GM21528 (cell line): Measurements from ENCODE around the gene TRAPPC3L.
"Not testable (repeated sequence)": the region's sequence is repeated elsewhere in the genome, so short reads cannot be mapped to it uniquely, and the experiment has no call there.

Experiments used
- ATAC-seq: cut with Tn5 transposase; IDR thresholded peaks from one replicate; pipeline ENCODE4 v1.9.1; 2021; ENCODE audit warnings: mild to moderate bottlenecking, moderate library complexity; ENCODE audit not compliant: unreplicated experiment, low FRiP score

The TRAPPC3L gene

DNA sequence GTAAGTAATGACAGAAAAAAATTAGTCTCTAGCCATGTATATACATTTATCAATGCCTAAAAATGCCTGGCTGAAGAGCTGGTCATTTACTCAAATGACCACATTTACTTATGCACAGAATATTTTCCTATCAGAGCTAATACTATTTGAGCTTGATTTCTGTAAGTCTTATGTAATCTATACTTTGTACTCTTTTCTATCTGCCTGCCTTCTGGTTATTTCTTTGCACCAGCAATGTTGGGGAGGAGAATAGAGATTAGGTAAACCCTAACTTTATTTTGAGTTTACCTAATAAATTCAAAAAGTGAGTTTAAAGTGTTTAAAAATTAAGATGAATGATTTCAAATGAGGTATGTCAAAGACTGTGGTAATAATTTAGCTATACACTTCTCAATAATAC lies 30.3 kb downstream of the TRAPPC3L start:
- ATAC-seq = no peak

- ATAC-seq = no peak
These were observed 31.4 kb downstream of the TRAPPC3L start for GRCh38 chr6:116514111-116514510.

DNA sequence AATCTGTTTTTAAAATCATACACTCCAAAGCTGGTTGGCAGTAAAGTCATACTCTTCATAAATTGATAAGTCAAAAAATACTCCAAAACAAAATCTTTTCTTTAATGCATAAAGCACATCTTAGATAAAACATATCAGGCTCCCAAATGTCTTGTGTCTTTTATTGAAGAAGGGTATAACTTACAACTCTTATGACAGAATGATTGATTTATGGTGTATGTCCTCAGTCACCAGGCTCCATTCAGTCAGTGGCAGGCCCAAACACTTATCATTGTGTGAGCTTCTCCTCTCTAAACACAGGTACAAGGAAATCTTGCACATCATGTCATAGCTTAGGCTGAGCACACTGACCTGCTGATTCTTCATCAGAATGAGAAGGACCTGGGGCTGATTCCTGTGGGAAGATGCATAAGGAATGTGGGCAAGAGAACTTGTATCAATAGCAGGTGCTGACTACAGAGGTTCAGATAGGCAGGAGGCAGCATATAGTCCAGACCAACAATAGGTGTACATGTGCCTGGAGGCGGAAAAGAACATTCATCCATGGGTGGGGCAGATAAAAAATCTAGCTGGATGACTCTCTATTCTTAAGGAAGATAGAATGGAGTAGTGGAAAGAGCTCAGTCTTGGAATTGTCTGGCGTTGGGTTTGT lies 32.1 kb downstream of the TRAPPC3L start:
- ATAC-seq = no peak

GRCh38 chr6:116512734-116513133 lies 32.8 kb downstream of the TRAPPC3L start:
- no peak for ATAC-seq

DNA sequence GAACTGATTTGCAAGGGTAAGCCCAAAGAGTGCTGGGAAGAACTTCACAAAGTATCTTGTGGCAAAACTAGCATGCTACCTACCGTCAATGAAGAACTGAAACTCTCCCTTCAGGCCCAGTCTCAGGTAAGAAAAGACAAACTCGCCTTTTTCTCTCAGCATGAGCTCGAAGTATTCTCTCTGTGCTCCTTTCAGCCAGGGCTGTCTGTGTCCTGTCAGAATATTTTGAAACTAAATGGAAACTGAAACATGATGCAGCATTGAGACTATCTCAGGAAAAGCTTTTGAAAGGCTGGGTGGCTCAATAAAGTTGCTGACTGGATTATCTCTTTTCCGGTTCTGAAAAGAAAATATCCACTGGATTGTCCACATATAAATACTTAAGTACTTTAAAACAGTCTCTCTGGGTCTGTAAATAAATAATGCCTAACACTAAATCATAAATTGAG lies 33.3 kb downstream of the TRAPPC3L start:
- peak; percentile 87 for ATAC-seq

DNA sequence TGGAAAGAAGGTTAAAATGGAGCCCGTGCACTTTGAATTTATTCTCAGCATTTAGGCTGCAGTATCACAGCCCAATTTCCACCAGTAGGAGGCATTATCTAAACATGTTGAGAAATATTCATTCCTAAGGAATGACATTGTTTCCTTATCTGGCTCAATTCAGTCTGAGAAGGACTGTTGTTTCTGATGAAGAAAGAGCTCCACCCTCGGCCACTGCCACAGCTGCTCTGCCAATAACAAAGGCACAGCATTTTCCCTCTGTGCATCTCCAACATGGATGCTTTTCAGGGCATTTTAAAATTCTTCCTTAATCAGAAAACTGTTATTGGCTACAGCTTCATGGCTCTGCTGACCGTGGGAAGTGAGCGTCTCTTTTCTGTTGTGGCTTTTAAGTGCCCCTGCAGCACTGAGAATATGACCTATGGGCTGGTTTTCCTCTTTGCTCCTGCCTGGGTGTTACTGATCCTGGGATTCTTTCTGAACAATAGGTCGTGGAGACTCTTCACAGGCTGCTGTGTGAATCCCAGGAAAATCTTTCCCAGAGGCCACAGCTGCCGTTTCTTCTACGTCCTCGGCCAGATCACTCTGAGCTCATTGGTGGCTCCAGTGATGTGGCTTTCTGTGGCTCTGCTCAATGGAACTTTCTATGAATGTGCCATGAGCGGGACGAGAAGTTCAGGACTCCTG lies 33.9 kb downstream of the TRAPPC3L start, which contains the start of gene CALHM5:
Gene CALHM5 (plus strand): TSS at position 216 of the 687 bp plus-strand sequence. CDS start 58 bp downstream, at position 274.
- no peak for ATAC-seq

- no peak for ATAC-seq
These were observed 37.0 kb downstream of the TRAPPC3L start for GRCh38 chr6:116508527-116508926.

DNA sequence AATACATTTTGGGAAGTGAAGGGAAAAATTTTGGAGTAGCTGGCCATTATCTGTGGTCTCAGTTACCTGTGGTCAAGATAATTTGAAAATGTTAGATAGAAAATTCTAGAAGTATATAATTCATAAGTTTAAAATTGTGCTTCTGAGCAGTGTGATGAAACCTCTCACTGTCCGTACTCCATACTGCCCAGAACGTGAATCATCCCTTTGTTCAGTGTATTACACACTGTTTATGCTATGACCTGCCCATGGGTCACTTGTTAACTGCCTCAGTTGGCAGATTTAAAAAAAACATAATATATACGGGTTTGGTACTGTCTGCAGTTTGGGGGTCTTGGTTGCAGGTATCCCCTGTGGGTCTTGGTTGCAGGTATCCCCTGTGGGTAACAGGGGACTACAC lies 38.2 kb downstream of the TRAPPC3L start:
- no peak for ATAC-seq

GRCh38 chr6:116500969-116501433 lies 44.5 kb downstream of the TRAPPC3L start:
- no peak for ATAC-seq

- no peak for ATAC-seq
These were observed 48.3 kb downstream of the TRAPPC3L start for GRCh38 chr6:116497113-116497676.

DNA sequence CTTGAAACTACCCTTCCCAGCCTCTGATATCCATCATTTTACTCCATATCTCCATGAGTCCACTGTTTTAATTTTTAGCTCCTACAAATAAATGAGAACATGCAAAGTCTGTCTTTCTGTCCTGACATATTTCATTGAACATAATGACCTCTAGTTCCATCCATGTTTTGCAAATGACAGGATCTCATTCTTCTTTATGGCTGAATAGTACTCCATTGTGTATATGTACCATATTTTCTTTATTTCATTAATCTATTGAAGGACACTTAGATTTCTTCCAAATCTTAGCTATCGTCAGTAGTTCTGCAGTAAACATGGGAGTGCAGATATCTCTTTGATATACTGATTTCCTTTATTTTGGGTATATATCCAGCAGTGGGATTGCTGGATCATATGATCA lies 50.3 kb downstream of the TRAPPC3L start:
- not testable (repeated sequence) for ATAC-seq

GRCh38 chr6:116492331-116493067 lies 53.0 kb downstream of the TRAPPC3L start:
- ATAC-seq = no peak

DNA sequence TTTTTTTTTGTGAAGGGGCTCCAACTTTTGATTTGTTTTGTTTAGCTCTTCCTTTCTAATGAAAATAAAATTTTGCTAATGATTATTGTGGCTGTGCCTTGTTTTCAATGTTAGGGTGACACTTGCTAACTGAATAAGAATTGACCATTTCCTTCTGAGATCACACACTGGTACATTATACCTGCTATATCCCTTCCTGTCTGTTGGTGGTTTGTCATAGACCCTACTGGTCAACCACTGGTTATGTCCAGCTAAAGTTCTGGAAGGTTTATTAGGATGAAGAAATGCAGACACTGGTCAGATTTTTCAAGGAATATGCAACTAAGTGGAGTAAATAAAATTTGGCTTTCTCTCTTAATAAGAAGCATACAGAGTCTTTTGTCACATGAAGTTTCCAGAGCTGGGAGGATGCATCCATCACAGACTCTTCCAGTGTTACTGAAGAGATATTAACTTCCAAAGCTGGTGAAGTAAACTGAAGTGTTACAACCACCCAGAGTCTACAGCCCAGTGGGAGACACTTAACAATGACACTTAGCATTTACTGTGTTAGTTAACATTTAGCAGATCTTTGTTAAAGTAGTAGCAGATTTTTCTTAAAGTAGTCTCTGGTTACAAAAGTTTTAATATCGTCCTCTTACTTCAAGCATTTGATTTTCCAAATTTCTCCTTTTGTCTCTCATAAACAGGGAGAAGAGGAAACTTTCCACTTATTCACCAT lies 53.7 kb downstream of the TRAPPC3L start:
- ATAC-seq = no peak

- ATAC-seq = no peak
These were observed 59.8 kb downstream of the TRAPPC3L start for GRCh38 chr6:116485559-116486184.

DNA sequence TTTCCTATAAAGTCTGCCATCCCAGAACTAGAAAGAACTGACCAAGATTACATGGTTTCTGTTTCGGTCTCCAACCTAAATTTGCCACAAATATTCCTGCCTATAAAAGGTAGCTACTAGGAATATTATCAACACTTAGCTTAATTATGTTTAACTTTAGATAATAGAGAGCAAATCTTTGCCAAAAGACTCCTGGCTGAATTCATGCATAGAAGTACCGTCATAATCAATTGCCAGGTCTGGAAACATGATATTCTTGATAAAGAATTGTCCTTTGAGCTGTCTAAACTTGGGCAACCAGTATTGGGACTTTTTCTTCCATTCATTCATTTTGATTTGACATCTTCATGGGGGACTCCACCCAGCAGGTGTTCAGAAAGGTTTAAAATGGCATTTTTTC lies 61.9 kb downstream of the TRAPPC3L start:
- ATAC-seq = no peak

- no peak for ATAC-seq
These were observed 62.7 kb downstream of the TRAPPC3L start for GRCh38 chr6:116482780-116483179.

DNA sequence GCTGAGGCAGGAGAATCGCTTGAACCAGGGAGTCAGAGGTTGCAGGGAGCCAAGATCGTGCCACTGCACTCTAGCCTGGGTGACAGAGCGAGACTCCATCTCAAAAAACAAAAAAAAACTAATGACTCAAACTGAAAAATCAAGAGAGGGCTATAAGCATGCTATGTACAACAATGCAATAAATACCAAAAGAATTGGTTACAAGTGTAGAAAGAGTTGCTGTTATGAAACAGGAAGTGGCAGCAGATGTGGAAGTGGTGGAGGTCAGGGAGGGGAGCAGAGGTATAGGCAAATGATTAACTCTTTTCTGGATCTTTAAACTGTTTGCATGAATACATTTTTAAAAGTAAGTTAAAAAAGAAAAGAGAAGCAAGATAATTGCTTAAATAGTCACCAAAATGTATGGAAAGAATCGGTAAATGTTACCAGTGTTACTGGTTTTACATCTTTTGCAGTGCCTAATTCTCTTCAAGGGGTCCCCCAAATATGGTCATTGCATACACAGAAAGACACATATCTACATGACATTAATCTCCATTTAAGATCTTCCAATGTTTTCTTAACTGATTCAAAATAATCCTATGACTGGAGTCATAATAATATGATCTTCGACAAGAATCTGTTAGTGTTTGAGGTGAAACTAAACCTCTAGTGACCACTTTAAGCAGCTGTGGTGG lies 69.3 kb downstream of the TRAPPC3L start:
- peak; percentile 100 for ATAC-seq

DNA sequence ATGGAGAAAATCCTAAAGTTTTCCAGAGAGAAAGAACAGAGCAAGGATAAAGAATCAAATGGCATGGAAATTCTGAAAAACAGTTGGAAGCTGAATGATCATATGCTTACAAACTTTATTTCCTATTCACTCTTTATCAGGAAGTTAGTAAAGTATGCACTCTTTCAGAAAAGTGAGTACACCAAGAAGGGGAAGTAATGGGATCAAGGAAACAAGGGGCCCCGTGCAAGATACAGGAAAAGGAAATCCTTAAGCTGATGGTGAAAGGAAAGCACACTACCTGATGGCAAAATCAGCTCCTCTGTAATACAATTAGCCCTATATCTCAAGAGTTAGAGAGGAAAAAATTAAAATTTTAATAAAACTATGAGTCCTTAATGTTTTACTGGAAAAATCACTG lies 70.3 kb downstream of the TRAPPC3L start:
- ATAC-seq = no peak

- ATAC-seq = no peak
These were observed 72.8 kb downstream of the TRAPPC3L start for GRCh38 chr6:116472706-116473105.
